NCI-H2196 (cell line): ENCODE data around the gene CCNQ.
"Not testable (repeated sequence)": the region's sequence is repeated elsewhere in the genome, so short reads cannot be mapped to it uniquely, and the experiment has no call there.

Experiments
- DNase-seq: peaks from one replicate; lab custom pipeline; 2025; ENCODE audit not compliant: unreplicated experiment; lab: John Stamatoyannopoulos, UW

CCNQ gene

GRCh38 chrX:153623310-153624029, 24.5 kb upstream of the CCNQ start:
- no peak for DNase-seq

GRCh38 chrX:153622661-153623309, 23.8 kb upstream of the CCNQ start:
- DNase-seq = no peak

GRCh38 chrX:153621949-153622598, 23.1 kb upstream of the CCNQ start:
- no peak for DNase-seq

GRCh38 chrX:153620576-153620975, 21.6 kb upstream of the CCNQ start:
- DNase-seq = no peak

GRCh38 chrX:153614818-153615217, 15.9 kb upstream of the CCNQ start:
- no peak for DNase-seq

GRCh38 chrX:153612413-153612812, 13.5 kb upstream of the CCNQ start:
- no peak for DNase-seq

GRCh38 chrX:153611298-153612095, 12.6 kb upstream of the CCNQ start:
- DNase-seq = no peak

- DNase-seq = no peak
Observed at GRCh38 chrX:153610836-153611213, 11.9 kb upstream of the CCNQ start.

GRCh38 chrX:153609917-153610835, 11.2 kb upstream of the CCNQ start:
- DNase-seq = peak; percentile 85

- no peak for DNase-seq
Observed at GRCh38 chrX:153608806-153609205, 9.9 kb upstream of the CCNQ start.

- no peak for DNase-seq
Observed at GRCh38 chrX:153608376-153608775, 9.4 kb upstream of the CCNQ start.

- DNase-seq = no peak
Observed at GRCh38 chrX:153606503-153606902, 7.6 kb upstream of the CCNQ start.

- DNase-seq = not testable (repeated sequence)
Observed at GRCh38 chrX:153604666-153605380, 5.9 kb upstream of the CCNQ start.

- DNase-seq = no peak
Observed at GRCh38 chrX:153603131-153603656, 4.3 kb upstream of the CCNQ start.

GRCh38 chrX:153602601-153603000, 3.7 kb upstream of the CCNQ start:
- DNase-seq = no peak

GRCh38 chrX:153601511-153602110, 2.7 kb upstream of the CCNQ start:
- no peak for DNase-seq

- DNase-seq = no peak
Observed at GRCh38 chrX:153600921-153601320, 2.0 kb upstream of the CCNQ start.

- DNase-seq = no peak
Observed at GRCh38 chrX:153600032-153600373, 1.1 kb upstream of the CCNQ start.
